Activated CD8-positive, alpha-beta memory T cell treated with anti-CD3 and anti-CD28 coated beads, Interleukin-2, amount 10 ng/mL, durations not matched to agents 7 days and 5 days (primary cell): ENCODE measurements around the gene NGFR. TPM values are rescaled to one million over a fixed set of nuclear protein-coding genes. Genes with fewer than 3 reads are reported as not detected.

Experiments used
- microRNA-seq: library from miRNA; unstranded; fragments of <30 nt; microRNA quantifications from one replicate; pipeline ENCODE4 v1.2.0, GENCODE V29; 2022
- total RNA-seq, 2 experiments: library from RNA; stranded (reverse); gene quantifications; one replicate each; pipeline ENCODE4 v1.2.3, GENCODE V29; 2021

The NGFR gene
- total RNA-seq, 2 experiments from 2014 or later = 0.07 to 0.20 TPM

Small RNA genes lying within 50 kb of the gene (microRNA-seq; reads per million reads assigned to microRNA genes)
- not detected for gene MIR6165

Other genes starting within 250 kb of the NGFR start
- gene ZNF652, start 133.0 kb upstream of the NGFR start, total RNA-seq = 10 to 100 TPM; 32.2 to 34.4 TPM
- 100 to 1,000 TPM; 150 to 227 TPM for gene PHB1, start 80.4 kb upstream of the NGFR start, total RNA-seq
- gene NXPH3, start 80.6 kb downstream of the NGFR start, total RNA-seq = under 1 TPM in 1 of 2 experiments, not detected in 1; 0.09 TPM
- gene SPOP, start 182.8 kb downstream of the NGFR start, total RNA-seq = 10 to 100 TPM; 49.7 to 51.5 TPM
- 10 to 100 TPM; 47.3 to 78.1 TPM for gene SLC35B1, start 212.7 kb downstream of the NGFR start, total RNA-seq